Stimulated activated CD8-positive, alpha-beta memory T cell treated with anti-CD3 and anti-CD28 coated beads, Interleukin-12 subunit alpha, Interleukin-12 subunit beta, amount 100 ng/mL, for 1 hour (primary cell): Measurements from ENCODE around the gene TRIM8.
"Not testable (repeated sequence)": the region's sequence is repeated elsewhere in the genome, so short reads cannot be mapped to it uniquely, and the experiment has no call there.

ENCODE experiments used
- DNase-seq: peaks from one replicate; pipeline ENCODE4 v3.0.0-alpha.2; 2020; ENCODE audit warnings: low read depth

TRIM8 gene

GRCh38 chr10:102650655-102651454 is 6.6 kb downstream of the TRIM8 start:
- no peak for DNase-seq

- DNase-seq, result no peak
Measured at GRCh38 chr10:102651455-102652169, 7.3 kb downstream of the TRIM8 start.

GRCh38 chr10:102652170-102652916 is 8.1 kb downstream of the TRIM8 start:
- no peak for DNase-seq

GRCh38 chr10:102653060-102653459 is 8.8 kb downstream of the TRIM8 start:
- DNase-seq, result no peak

GRCh38 chr10:102654566-102654965 is 10.3 kb downstream of the TRIM8 start:
- DNase-seq, result no peak

- no peak for DNase-seq
Measured at GRCh38 chr10:102654969-102655368, 10.7 kb downstream of the TRIM8 start.

- DNase-seq, result no peak
Measured at GRCh38 chr10:102656026-102656425, 11.7 kb downstream of the TRIM8 start.

GRCh38 chr10:102656791-102657371 is 12.6 kb downstream of the TRIM8 start:
- DNase-seq, result no peak

- DNase-seq, result no peak
Measured at GRCh38 chr10:102657451-102657850, 13.2 kb downstream of the TRIM8 start.

- DNase-seq, result no peak
Measured at GRCh38 chr10:102657984-102658724, 13.9 kb downstream of the TRIM8 start.

- no peak for DNase-seq
Measured at GRCh38 chr10:102658802-102659201, 14.5 kb downstream of the TRIM8 start.

- peak; percentile 40 for DNase-seq
Measured at GRCh38 chr10:102660888-102661657, 16.8 kb downstream of the TRIM8 start.

- no peak for DNase-seq
Measured at GRCh38 chr10:102661658-102662028, 17.4 kb downstream of the TRIM8 start.

GRCh38 chr10:102665904-102666509 is 21.7 kb downstream of the TRIM8 start:
- no peak for DNase-seq

GRCh38 chr10:102667411-102667810 is 23.1 kb downstream of the TRIM8 start:
- DNase-seq, result not testable (repeated sequence)

GRCh38 chr10:102668326-102669107 is 24.2 kb downstream of the TRIM8 start:
- no peak for DNase-seq

GRCh38 chr10:102669206-102670064 is 25.2 kb downstream of the TRIM8 start:
- DNase-seq, result no peak

GRCh38 chr10:102670065-102670670 is 25.9 kb downstream of the TRIM8 start:
- no peak for DNase-seq
